HG02678 (cell line): Measurements from ENCODE around the gene FASTK.
"Not testable (repeated sequence)": the region's sequence is repeated elsewhere in the genome, so short reads cannot be mapped to it uniquely, and the experiment has no call there.

Experiments used
- ATAC-seq: cut with Tn5 transposase; IDR thresholded peaks from one replicate; pipeline ENCODE4 v1.9.1; 2021; ENCODE audit warnings: mild to moderate bottlenecking, moderate library complexity; ENCODE audit not compliant: unreplicated experiment

FASTK gene

GRCh38 chr7:151032936-151033863 is 47.4 kb downstream of the FASTK start:
- ATAC-seq = no peak

- ATAC-seq = no peak
Measured at GRCh38 chr7:151031011-151031410, 49.6 kb downstream of the FASTK start.

GRCh38 chr7:151028948-151029501 is 51.6 kb downstream of the FASTK start:
- ATAC-seq = no peak

- ATAC-seq = peak; percentile 98
Measured at GRCh38 chr7:151028131-151028947, 52.3 kb downstream of the FASTK start, which contains the start of gene ABCB8. TSS of gene ABCB8 (plus strand) at chr7:151028450. CDS start at chr7:151028516, 66 bp downstream.

- ATAC-seq = peak; percentile 1
Measured at GRCh38 chr7:151027728-151028130, 52.9 kb downstream of the FASTK start.

GRCh38 chr7:151026771-151027727 is 53.6 kb downstream of the FASTK start:
- not testable (repeated sequence) for ATAC-seq
